Activated T-cell treated with anti-CD3 and anti-CD28 coated beads for 1 hour (primary cell): Measurements from ENCODE around the gene SUPT20HL1.
"Not testable (repeated sequence)": the region's sequence is repeated elsewhere in the genome, so short reads cannot be mapped to it uniquely, and the experiment has no call there.

Experiments used
- DNase-seq: peaks from one replicate; pipeline ENCODE4 v3.0.0-alpha.2; 2020; ENCODE audit warnings: low read depth

Gene SUPT20HL1

DNA sequence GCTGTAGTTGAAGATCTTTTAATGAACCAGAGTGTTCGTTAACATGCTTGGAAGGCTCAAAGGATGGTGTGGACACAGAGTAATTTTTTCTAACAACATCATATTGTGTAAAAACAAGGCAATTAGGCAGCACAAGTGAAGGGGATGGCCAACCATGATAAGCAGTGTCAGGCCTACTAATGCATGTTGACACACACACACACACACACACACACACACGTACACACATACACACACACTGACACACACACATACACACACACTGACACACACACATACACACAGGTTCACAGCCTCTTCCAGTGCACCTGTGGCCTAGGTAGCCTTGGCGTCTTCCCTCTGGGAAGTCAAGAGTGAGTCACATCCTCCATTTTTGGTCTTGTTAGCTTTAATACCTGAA, at the start of gene SUPT20HL1:
SUPT20HL1 (plus strand) TSS at position 368 of the 400 bp plus-strand sequence. CDS start 2,122 bp downstream, outside the sequence.
- DNase-seq = no peak

DNA sequence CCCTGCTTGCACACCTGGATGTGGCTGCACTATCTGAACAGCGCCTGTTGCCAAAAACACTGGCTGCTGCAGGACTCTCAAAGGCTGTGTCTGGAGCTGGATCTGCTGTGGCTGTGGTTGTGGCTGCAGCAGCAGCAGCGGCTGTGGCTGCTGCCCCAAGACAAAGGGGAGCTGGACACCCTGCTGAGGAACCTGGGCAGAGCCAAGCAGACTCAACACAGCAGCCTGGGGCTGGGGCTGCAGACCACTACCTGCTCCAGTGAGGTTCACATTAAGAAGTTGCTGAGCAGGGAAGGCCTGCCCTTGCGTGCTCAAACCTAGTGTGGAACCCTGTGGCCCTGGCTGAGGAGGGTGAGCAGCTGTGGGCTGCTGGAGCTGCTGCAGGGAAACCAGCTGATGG, 49.5 kb upstream of the SUPT20HL1 start:
- DNase-seq = not testable (repeated sequence)

DNA sequence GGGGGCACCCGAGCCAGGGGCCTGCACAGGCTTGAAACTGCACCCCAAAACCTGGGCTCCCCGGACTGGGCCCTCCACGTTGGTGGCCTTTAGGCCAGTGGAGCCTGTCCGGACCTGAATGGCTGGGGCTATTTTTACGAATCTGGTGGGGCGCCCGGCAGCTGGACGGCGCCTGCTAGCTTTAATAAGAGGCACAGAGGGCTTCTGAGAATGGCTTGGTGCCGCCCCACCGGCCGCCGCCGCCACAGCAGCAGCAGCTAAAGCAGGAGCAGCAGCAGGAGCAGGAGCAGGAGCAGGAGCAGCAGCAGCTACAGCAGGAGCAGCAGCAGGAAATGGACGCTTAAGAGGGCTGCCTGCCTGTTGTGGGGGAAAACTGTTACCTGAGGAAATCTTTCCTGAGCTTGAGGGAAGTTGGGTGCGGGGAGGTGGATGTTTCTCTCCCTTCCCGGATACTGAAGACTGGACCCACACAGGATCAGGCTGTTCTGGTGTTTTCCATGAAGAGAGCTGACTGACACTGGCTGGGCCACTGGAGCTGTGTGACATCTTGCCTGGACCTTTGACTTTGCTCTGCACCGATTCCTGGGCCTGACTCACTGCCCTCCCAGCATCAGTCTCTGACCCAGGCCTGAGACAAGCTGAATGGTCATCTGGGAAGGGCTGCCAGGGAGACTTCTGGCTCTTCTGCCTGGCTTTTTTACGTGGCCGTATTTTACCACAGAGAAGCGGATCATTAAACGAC, 48.8 kb upstream of the SUPT20HL1 start:
- DNase-seq = not testable (repeated sequence)

DNA sequence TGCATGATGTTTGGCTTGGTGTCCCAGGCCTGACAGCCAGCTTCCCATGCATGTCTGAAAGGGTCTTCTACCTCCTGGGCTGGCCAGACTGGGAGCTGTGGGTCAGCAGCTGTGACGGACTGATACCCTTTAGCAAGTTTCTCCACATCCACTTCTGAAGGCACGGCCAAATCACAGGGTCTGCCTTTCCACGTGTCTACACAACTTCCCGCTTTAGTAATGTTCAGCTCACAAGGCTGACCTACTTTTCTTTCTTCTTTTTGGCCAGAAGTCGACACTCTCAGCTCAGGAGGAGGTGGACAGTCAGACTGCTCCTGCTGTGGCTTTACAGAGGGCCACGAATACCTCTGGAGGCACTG, 48.2 kb upstream of the SUPT20HL1 start:
- DNase-seq = not testable (repeated sequence)

DNA sequence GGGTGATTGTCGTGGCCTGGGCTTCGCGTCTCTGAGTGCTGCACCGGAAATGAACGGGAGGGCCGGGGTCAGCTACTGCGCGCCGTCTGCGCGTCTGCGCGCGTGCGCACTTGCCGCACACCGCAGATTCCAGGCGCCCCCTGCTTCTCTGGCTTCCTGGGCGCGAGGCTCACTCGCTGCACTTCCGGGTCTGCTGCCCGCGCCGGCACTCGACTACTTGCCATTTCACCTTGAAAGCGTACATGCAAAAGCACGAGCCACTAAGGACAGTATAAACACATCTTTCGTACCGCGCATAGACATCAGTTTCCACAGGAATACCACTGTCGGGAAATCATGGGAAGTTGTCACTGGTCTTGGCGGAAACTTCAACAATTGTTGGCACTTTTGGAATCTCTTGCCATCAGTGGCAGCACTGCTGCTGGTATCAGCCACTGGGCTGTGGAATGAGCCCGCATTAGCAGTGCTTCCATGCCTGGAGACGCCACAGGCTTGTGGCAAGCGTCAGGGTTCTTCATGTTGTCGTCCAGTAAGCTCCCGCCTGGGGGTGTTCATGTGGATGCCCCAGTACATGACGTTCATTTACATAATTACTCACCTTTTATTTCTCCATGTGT, 46.3 kb upstream of the SUPT20HL1 start, which contains the start of gene SUPT20HL2:
SUPT20HL2 (minus strand) TSS at position 51 of the 617 bp plus-strand sequence. CDS start 754 bp downstream, outside the sequence.
- DNase-seq = no peak

DNA sequence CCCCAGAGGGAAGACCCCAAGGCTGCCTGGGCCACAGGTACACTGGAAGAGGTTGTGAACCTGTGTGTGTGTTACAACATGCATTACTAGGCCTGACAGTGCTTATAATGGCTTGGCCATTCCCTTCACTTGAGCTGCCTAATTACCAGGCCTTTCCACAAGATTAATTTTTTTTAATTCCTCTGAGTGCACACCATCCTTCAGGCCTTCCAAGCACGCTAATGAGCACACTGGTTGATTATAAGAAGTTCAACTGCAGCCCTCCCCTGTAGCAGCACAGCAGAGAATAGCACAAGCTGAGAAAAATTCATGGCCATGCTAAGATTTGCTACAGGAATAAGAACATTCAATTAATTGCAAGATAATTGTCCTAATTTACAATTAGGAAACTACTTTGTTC, 44.3 kb upstream of the SUPT20HL1 start:
- DNase-seq = no peak

DNA sequence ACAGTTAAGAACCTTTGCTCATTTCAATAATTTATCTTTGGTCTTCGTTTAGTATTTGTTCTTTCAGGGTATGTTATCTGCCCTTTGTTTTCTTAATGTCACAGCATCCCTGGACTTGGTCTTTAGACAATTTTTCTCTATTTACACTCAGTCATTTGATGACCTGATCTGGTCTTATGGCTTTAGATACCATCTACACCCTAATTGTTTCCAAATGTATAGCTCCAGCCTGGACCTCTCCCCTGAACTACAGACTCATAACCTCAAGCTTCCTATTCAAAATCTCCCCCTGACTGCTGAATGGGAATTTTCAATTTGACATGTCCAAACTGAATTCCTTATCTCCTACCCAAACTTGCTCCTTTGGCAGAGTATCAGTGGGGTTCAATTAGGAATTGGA, 42.9 kb upstream of the SUPT20HL1 start:
- DNase-seq = no peak

GRCh38 chrX:24321741-24322395, 38.6 kb upstream of the SUPT20HL1 start:
- no peak for DNase-seq

DNA sequence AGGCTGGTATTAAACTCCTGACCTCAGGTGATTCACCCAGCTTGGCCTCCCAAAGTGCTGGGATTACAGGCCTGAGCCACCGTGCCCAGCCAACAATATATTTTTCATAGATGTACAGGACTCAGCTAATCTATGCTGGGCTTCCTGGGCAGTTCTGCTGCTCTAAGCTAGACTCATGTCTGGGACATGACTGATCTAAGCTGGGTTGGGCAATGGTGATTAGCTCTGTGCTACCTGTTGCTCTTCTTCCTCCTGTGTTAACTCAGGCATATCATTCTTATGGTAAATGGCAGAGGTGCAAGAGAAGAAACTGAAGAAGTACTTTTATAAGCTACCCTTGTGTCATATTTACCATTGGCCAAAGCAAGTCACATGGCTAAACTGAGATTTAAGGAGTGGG, 35.2 kb upstream of the SUPT20HL1 start:
- DNase-seq = no peak

DNA sequence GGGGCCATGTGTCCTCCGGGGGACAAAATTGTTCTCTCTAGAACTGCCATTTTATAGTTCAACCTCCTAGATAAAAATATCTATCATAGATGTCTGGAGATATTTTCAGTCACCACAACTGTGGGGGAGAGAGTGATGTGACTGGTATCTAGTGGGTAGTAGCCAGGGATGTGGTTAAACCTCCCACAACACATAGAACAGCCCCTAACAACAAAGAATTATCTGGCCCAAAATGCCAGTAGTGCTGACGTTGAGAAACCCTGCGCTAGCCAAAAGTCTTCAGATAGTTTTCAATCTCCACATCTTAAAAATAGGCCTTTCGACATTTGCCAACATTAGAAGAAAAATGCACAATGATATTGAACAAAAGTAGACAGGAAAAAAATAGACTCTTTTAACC, 27.6 kb upstream of the SUPT20HL1 start:
- no peak for DNase-seq

DNA sequence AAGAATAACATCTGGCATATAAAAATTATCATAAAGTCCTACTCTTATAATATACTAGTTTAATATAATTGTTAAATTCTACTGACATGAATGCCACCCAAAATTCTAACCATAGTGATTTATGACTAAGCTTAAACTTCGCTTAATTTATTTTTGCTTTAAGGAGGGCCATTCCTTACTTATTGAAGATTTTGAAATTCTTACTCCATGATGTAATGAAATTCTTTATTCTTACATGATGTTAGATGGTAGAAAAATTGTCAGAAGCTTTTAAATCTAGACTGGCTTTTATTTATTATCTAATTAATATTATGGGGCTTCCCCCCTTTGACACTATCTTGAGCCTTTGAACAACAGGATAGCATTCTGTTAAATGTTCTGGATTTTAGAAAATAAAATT, 27.1 kb upstream of the SUPT20HL1 start:
- DNase-seq = no peak

- no peak for DNase-seq
Measured at GRCh38 chrX:24334461-24334860, 26.0 kb upstream of the SUPT20HL1 start.

DNA sequence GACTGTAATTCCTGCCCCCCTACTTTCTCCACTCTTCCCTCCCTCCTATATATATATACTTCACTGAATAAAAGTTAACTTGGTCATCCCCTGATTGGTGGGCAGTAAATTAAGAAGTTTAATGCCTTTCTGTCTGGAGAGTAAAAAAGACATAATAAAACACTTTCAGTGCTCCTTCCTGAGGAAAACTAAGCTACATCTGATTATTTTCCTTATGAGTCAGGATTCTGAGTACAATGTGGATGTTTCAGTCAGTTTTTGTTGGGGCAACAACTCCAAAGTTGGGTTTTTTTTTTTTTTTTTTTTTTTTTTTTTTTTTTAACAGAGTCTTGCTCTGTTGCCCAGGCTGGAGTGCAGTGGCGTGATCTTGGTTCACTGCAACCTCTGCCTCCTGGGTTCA, 24.6 kb upstream of the SUPT20HL1 start:
- DNase-seq = no peak

- no peak for DNase-seq
Measured at GRCh38 chrX:24339911-24340310, 20.5 kb upstream of the SUPT20HL1 start.

DNA sequence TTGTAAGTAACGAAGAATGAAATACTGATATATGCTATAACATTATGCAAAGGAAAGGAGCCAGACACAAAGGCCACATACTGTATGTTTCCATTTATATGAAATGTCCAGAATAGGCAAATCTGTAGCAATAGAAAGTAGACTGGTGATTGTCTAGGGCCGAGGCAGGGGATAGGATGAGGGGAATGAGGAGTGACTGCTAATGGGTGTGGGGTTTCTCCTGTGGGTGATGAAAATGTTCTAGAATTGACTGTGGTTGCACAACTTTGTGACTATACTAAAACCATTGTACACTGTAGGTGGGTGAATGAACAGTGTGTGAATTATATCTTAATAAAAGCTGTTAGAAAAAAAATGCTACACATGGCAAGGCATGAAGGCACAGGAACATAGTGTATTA, 19.9 kb upstream of the SUPT20HL1 start:
- no peak for DNase-seq

DNA sequence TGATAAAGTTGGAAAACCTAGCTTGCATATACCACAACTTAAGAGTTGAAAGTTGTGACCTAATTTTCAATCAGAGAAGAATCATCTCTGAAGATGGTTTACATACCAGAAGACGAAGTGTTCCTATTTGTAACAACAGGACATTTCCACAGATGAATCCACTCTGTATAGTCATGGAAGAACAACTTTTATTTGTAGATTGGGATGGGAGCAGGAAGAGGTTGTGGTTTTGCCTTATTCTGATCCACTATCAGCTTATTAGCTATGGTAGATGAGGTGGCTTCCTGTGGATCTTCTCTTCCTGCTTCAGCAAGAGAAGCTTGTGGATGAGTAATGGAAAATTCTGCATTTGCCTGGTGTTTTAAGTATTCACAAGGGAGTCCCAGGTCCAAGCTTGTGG, 18.6 kb upstream of the SUPT20HL1 start:
- no peak for DNase-seq

DNA sequence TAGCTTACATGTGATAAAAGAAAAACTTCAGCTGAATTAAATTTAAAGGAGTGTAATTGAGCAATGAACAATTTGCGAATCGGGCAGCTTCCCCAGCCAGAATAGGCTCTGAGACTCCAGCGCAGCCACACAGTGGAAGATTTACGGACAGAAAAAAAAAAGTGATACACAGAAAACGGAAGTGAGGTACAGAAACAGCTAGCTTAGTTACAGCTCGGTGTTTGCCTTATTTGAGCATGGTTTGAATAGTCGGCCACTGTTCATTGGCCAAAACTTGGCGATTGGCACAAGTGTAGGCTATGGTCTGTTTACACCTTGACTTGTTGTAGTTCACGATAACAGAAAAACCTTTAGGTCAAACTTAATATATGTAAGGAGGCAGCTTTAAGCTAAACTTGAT, 16.7 kb upstream of the SUPT20HL1 start:
- no peak for DNase-seq

DNA sequence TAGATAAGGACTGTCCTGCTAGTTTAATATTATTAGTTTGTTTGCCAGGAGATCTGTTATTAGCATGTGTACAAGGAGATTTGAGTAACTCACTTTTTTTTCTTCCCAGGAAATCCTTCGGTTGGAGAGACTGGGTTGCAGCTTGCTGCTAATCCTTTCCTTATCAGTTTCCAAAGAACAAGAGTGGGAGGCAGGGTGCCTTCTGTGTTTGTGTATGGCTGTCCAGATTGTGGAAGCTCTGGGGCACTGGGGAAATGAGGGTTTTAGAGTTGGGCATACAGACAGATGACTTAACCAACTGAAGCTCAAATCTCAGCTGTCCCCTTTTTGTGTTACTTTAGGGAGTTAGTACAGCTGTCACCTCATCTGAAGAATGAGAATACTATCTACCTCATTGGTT, 12.6 kb upstream of the SUPT20HL1 start:
- DNase-seq = no peak

DNA sequence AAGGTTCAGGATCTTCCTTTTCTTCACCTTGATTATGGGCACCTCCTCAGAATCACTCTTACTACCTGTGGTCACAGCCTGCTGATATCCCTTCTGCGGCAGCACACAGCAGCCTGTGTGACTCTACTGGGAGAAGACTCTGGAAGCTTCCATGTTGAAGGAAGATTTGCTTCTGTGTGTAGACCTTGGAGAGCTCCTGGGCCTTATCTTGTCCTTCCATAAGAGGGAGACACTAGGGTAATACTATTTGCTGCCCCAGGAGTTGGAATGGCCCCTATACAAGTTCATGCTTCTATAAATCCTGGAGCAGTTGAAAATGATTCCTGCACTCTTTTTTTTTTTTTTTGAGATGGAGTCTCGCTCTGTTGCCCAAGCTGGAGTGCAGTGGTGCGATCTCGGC, 10.2 kb upstream of the SUPT20HL1 start:
- no peak for DNase-seq

- no peak for DNase-seq
Measured at GRCh38 chrX:24355095-24355494, 5.3 kb upstream of the SUPT20HL1 start.

- no peak for DNase-seq
Measured at GRCh38 chrX:24357106-24357505, 3.3 kb upstream of the SUPT20HL1 start.

DNA sequence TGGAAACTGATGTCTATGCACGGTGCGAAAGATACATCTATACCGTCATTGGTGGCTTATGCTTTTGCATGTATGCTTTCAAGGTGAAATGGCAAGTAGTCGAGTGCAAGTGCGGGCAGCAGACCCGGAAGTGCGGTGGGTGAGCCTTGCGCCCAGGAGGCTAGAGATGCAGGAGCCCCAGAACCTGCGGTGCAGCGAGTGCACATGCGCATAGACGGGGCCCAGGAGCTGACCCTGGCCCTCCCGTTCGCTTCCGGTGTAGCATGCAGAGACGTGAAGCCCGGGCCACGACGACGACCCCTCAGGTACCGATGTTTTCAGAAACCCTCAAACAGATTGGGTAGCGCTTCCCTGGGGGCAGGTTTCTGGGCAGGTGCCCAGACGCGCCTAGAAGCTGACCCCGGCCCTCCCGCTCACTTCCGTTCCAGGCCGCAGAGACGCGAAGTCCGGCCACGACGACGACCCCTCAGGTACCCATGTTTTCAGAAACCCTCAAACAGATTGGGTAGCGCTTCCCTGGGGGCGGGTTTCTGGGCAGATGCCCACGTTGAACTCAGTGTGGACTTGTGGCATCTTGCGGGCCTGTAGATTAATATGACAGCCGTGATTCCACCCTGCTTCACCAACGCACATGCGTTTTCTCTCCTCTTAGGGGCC, 1.8 kb downstream of the SUPT20HL1 start:
- not testable (repeated sequence) for DNase-seq
